HepG2 (cell line): ENCODE results near the gene SSH3. TPM values are rescaled to one million over a fixed set of nuclear protein-coding genes. Genes with fewer than 3 reads are reported as not detected.
A peak's percentile ranks its signal among the peaks of the same experiment; 100 is the strongest.
"Not testable (repeated sequence)": the region's sequence is repeated elsewhere in the genome, so short reads cannot be mapped to it uniquely, and the experiment has no call there.

ENCODE experiments used
- ARID5B ChIP-seq: IDR thresholded peaks from 2 replicates; pipeline ENCODE4 v1.4.0; 2020; ENCODE audit warnings: mild to moderate bottlenecking, missing genetic modification reagents
- ARNT2 ChIP-seq: sonication (generic); formaldehyde crosslinking; IDR thresholded peaks from 2 replicates; pipeline ENCODE4 v1.8.0; 2022; ENCODE audit warnings: mild to moderate bottlenecking, low read depth, missing genetic modification reagents, moderate library complexity
- DMAP1 ChIP-seq: IDR thresholded peaks from 2 replicates; pipeline ENCODE4 v1.6.1; 2016
- EEA1 ChIP-seq: sonication (generic); formaldehyde crosslinking; IDR thresholded peaks from 2 replicates; pipeline ENCODE4 v1.5.1; 2020; ENCODE audit warnings: mild to moderate bottlenecking, missing genetic modification reagents, borderline replicate concordance
- GABPB1 ChIP-seq: IDR thresholded peaks from 2 replicates; pipeline ENCODE4 v1.6.1; 2016; ENCODE audit warnings: mild to moderate bottlenecking, missing genetic modification reagents, moderate library complexity, missing compliant biosample characterization
- GATAD2A ChIP-seq: IDR thresholded peaks from 2 replicates; pipeline ENCODE4 v1.6.1; 2016
- HDAC2 ChIP-seq: sonication (generic); formaldehyde crosslinking; IDR thresholded peaks from 2 replicates; pipeline ENCODE4 v1.4.0; 2020; ENCODE audit warnings: missing genetic modification reagents
- LCORL ChIP-seq, 2 experiments: fragments of 450-650 bp in 1 of 2; sonication (generic) in 1 of 2; formaldehyde crosslinking in 1 of 2; IDR thresholded peaks; 2 replicates each; pipeline versions ENCODE4 v1.5.0 to v1.6.1; 2017 to 2020; ENCODE audit warnings: antibody characterized with exemption in 1 of 2, missing genetic modification reagents in 1 of 2
- NFKB2 ChIP-seq: sonication (generic); formaldehyde crosslinking; IDR thresholded peaks from 2 replicates; pipeline ENCODE4 v1.4.0; 2020; ENCODE audit warnings: missing genetic modification reagents, borderline replicate concordance
- NR0B2 ChIP-seq: sonication (generic); formaldehyde crosslinking; IDR thresholded peaks from 2 replicates; pipeline ENCODE4 v1.4.0; 2020; ENCODE audit warnings: mild to moderate bottlenecking, missing genetic modification reagents
- NR2F6 ChIP-seq, 2 experiments: IDR thresholded peaks; 2 replicates each; pipeline ENCODE4 v1.6.1; 2016; ENCODE audit warnings: antibody characterized with exemption in 1 of 2, mild to moderate bottlenecking in 1 of 2
- POLR2A ChIP-seq, 2 experiments: IDR thresholded peaks; 2 replicates each; pipeline ENCODE4 v1.6.1; 2011; ENCODE audit warnings: low read depth in 2 of 2, low read length in 2 of 2, mild to moderate bottlenecking in 1 of 2, moderate library complexity in 1 of 2; ENCODE audit not compliant: insufficient read depth in 1 of 2
- RARA ChIP-seq: IDR thresholded peaks from 2 replicates; pipeline ENCODE4 v1.6.1; 2016; ENCODE audit warnings: missing genetic modification reagents, missing compliant biosample characterization
- RBFOX2 ChIP-seq: fragments of 200-400 bp; formaldehyde crosslinking; IDR thresholded peaks from 2 replicates; pipeline ENCODE4 v1.6.1; 2017; ENCODE audit warnings: low read depth, mild to moderate bottlenecking, low read length
- RXRA ChIP-seq: sonication (generic); formaldehyde crosslinking; IDR thresholded peaks from 2 replicates; pipeline ENCODE4 v1.5.1; 2020; ENCODE audit warnings: missing genetic modification reagents
- SALL1 ChIP-seq: sonication (generic); formaldehyde crosslinking; IDR thresholded peaks from 2 replicates; pipeline ENCODE4 v1.8.0; 2022; ENCODE audit warnings: mild to moderate bottlenecking, missing genetic modification reagents
- SRY ChIP-seq: sonication (generic); formaldehyde crosslinking; IDR thresholded peaks from 2 replicates; pipeline ENCODE4 v1.8.0; 2022; ENCODE audit warnings: mild to moderate bottlenecking, missing genetic modification reagents
- TAF1 ChIP-seq: sonication (generic); formaldehyde crosslinking; IDR thresholded peaks from 2 replicates; pipeline ENCODE4 v1.4.0; 2020; ENCODE audit warnings: missing genetic modification reagents
- YEATS4 ChIP-seq: sonication (generic); formaldehyde crosslinking; IDR thresholded peaks from 2 replicates; pipeline ENCODE4 v1.4.0; 2020; ENCODE audit warnings: missing genetic modification reagents, borderline replicate concordance
- ZFP41 ChIP-seq: sonication (generic); formaldehyde crosslinking; IDR thresholded peaks from 2 replicates; pipeline ENCODE4 v1.4.0; 2020; ENCODE audit warnings: mild to moderate bottlenecking, missing genetic modification reagents, borderline replicate concordance
- ZFY ChIP-seq: sonication (generic); formaldehyde crosslinking; IDR thresholded peaks from 2 replicates; pipeline ENCODE4 v1.4.0; 2020; ENCODE audit warnings: missing genetic modification reagents
- ZNF205 ChIP-seq: IDR thresholded peaks from 2 replicates; pipeline ENCODE4 v1.6.1; 2018; ENCODE audit warnings: missing biosample characterization, missing genetic modification reagents
- ZNF33B ChIP-seq: sonication (generic); formaldehyde crosslinking; IDR thresholded peaks from 2 replicates; pipeline ENCODE4 v1.5.1; 2020; ENCODE audit warnings: mild to moderate bottlenecking, missing genetic modification reagents
- ZNF598 ChIP-seq: sonication (generic); formaldehyde crosslinking; IDR thresholded peaks from 2 replicates; pipeline ENCODE4 v1.5.1; 2020; ENCODE audit warnings: mild to moderate bottlenecking, missing genetic modification reagents, borderline replicate concordance
- polyA plus RNA-seq, 8 experiments: library from polyadenylated mRNA; depleted of rRNA in 3 of 8; stranded (reverse) in 7 of 8; unstranded in 1 of 8; fragments of >200 nt; fragmentation: Illumina TruSeq in 4 of 8; extraction: Trizol in 4 of 8; gene quantifications; 2 replicates each; pipeline versions ENCODE4 v1.2.1 to v1.2.3, GENCODE V29; 2011 to 2016; ENCODE audit warnings: low read depth in 4 of 8, missing spikeins in 1 of 8, mixed read lengths in 1 of 8; ENCODE audit not compliant: insufficient read depth in 1 of 8
- total RNA-seq, 5 experiments: library from RNA; depleted of rRNA; stranded (reverse); fragments of >200 nt; fragmentation: Illumina TruSeq; extraction: Trizol; gene quantifications; 2 replicates each; pipeline ENCODE4 v1.2.3, GENCODE V29; 2016; ENCODE audit warnings: low read depth in 1 of 5
- TF ChIP-seq, protein P1 (sequence below): sonication (generic); formaldehyde crosslinking; IDR thresholded peaks from 2 replicates; pipeline ENCODE4 v1.8.0; 2022; ENCODE audit warnings: mild to moderate bottlenecking, missing genetic modification reagents, moderate library complexity

The SSH3 gene
- total and polyA plus RNA-seq, 2 of the 13 experiments (the other 11 are each of a cell fraction or from before 2014, with no cell fraction given), result 12.4 to 18.8 TPM

DNA sequence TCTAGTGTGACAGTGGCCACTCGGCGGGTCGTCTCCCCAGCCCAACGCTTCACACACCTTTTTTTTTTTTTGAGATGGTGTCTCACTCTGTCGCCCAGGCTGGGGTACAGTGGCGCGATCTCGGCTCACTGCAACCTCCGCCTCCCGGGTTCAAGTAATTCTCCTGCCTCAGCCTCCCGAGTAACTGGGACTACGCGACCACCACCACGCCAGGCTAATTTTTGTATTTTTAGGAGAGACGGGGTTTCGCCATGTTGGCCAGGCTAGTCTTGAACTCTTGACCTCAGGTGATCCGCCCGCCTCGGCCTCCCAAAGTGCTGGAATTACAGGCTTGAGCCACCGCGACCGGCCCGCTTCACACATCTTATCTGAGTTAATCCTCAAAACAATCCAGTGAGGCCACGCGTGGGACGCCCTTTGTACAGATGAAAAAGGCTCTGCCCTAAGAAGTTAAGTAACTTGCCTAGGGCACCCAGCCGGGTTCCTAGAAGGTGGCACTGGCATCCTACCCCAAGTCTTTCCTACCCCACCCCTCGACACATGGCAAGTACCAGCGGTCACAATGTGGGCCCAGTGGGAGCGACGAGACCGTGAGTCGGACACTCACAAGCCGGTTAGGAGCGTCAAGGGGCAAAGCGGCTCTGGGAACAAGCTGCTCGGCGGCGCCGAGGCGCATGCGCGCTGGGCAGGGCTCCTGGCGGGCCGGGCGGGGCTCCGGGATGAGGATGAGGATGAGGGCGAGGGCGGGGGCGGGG is 42.3 kb upstream of the SSH3 start (continued):
- TF ChIP-seq POLR2A (IDR thresholded peaks at IDR 0.05; ENCODE audit: insufficient read depth in 1 of 2, low read depth in 2 of 2, low read length in 2 of 2) (peak in 1 of 2 experiments; percentile 46; a peak in 1 of 4 replicates), RBFOX2 (0 out of 2 replicates have a peak, but pooled peaks have one; percentile 21), ZNF33B (CRISPR knock-in tag) (0 out of 2 replicates have a peak, but pooled peaks have one; percentile 29), DMAP1 (CRISPR knock-in tag) (peak; percentile 38; the same call in 1 of the 2 replicates), ZNF598 (CRISPR knock-in tag) (0 out of 2 replicates have a peak, but pooled peaks have one; percentile 23), ZFP41 (CRISPR knock-in tag) (peak; percentile 66; the same call in 1 of the 2 replicates), GATAD2A (0 out of 2 replicates have a peak, but pooled peaks have one; percentile 25), NR0B2 (0 out of 2 replicates have a peak, but pooled peaks have one; percentile 28), RARA (peak; percentile 39; the same call in 1 of the 2 replicates), TAF1 (0 out of 2 replicates have a peak, but pooled peaks have one; percentile 24), ZNF205 (CRISPR knock-in tag) (peak; percentile 70), SALL1 (peak; percentile 21; the same call in 1 of the 2 replicates), NR2F6 (IDR thresholded peaks at IDR 0.05) (0 out of 2 replicates have a peak, but pooled peaks have one; percentile 31), GABPB1 (CRISPR knock-in tag) (peak; percentile 38; the same call in 1 of the 2 replicates), ARNT2 (CRISPR knock-in tag) (0 out of 2 replicates have a peak, but pooled peaks have one; percentile 33), LCORL (CRISPR knock-in tag; IDR thresholded peaks at IDR 0.05) (peak; percentile 33; the same call in 1 of the 2 replicates), HDAC2 (CRISPR knock-in tag) (0 out of 2 replicates have a peak, but pooled peaks have one; percentile 27), ARID5B (CRISPR knock-in tag) (0 out of 2 replicates have a peak, but pooled peaks have one; percentile 12), SRY (peak; percentile 59; the same call in 1 of the 2 replicates), YEATS4 (CRISPR knock-in tag) (peak; percentile 57; the same call in 1 of the 2 replicates), NFKB2 (peak; percentile 36; the same call in 1 of the 2 replicates), RXRA (CRISPR knock-in tag) (peak; percentile 15; the same call in 1 of the 2 replicates), EEA1 (CRISPR knock-in tag) (peak; percentile 30; the same call in 1 of the 2 replicates), ZFY (CRISPR knock-in tag) (peak; percentile 35; the same call in 1 of the 2 replicates)
- TF ChIP-seq, protein P1, sequence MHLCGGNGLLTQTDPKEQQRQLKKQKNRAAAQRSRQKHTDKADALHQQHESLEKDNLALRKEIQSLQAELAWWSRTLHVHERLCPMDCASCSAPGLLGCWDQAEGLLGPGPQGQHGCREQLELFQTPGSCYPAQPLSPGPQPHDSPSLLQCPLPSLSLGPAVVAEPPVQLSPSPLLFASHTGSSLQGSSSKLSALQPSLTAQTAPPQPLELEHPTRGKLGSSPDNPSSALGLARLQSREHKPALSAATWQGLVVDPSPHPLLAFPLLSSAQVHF (CRISPR knock-in tag), result 0 out of 2 replicates have a peak, but pooled peaks have one; percentile 48
- TF ChIP-seq NR2F6 (CRISPR knock-in tag; IDR thresholded peaks at IDR 0.05); LCORL (IDR thresholded peaks at IDR 0.05): not testable (repeated sequence)
